Mucosa of stomach (tissue), 1 donor: ENCODE data around the gene DNAJA2.

Source experiments
- H3K27me3 ChIP-seq: one replicate; pipeline ENCODE4 v1.7.0; 2013; ENCODE audit warnings: mild to moderate bottlenecking, low read length; ENCODE audit not compliant: control insufficient read depth, insufficient read depth
- H3K36me3 ChIP-seq: one replicate; pipeline ENCODE4 v1.7.0; 2013; ENCODE audit warnings: low read length; ENCODE audit not compliant: control insufficient read depth, insufficient read depth
- H3K4me1 ChIP-seq: one replicate; pipeline ENCODE4 v1.7.0; 2013; ENCODE audit warnings: mild to moderate bottlenecking, low read length; ENCODE audit not compliant: control insufficient read depth, insufficient read depth
- H3K4me3 ChIP-seq: one replicate; pipeline ENCODE4 v1.7.0; 2013; ENCODE audit warnings: low read length
- H3K9ac ChIP-seq: one replicate; pipeline ENCODE4 v1.7.0; 2013; ENCODE audit warnings: mild to moderate bottlenecking, low read length, moderate library complexity
- H3K9me3 ChIP-seq: one replicate; pipeline ENCODE4 v1.7.0; 2013; ENCODE audit warnings: mild to moderate bottlenecking, low read length, moderate library complexity; ENCODE audit not compliant: control insufficient read depth
- donor health status: Pancreatic carcinoma.

Gene DNAJA2

GRCh38 chr16:46906360-46907060 is 67.0 kb downstream of the DNAJA2 start:
- no peaks in the 10 kb centered on the region for H3K9me3 ChIP-seq
- no peaks in the 10 kb centered on the region for H3K27me3 ChIP-seq
- no peak overlapping the region for H3K4me3 ChIP-seq
- H3K9ac ChIP-seq = no peak overlapping the region
- peaks cover 6% of the 10 kb centered on the region for H3K36me3 ChIP-seq
- H3K4me1 ChIP-seq = peaks cover 11% of the 10 kb centered on the region
